RWPE1 (cell line): Measurements from ENCODE around the gene CCR5AS.
A peak's percentile ranks its signal among the peaks of the same experiment; 100 is the strongest.

Source experiments
- CTCF ChIA-PET: fragments of 350-600 bp; sonication (Branson Sonifier 250); formaldehyde crosslinking; extraction: SDS; loops from one replicate; lab custom pipeline; 2021; lab: Yijun Ruan, JAX
- POLR2A ChIA-PET: fragments of 400-600 bp; formaldehyde crosslinking; extraction: SDS; loops from one replicate; lab custom pipeline; 2020; ENCODE audit warnings: antibody characterized with exemption; ENCODE audit not compliant: low non-redundant PET; lab: Yijun Ruan, JAX
- DNase-seq: peaks from one replicate; pipeline ENCODE4 v3.0.0; 2012; ENCODE audit warnings: low spot score
- H3K27ac ChIP-seq: fragments of 450-650 bp; 2 replicates; pipeline ENCODE4 v1.5.1; 2017
- CTCF ChIP-seq: fragments of 450-650 bp; conservative IDR thresholded peaks from 2 replicates; pipeline ENCODE4 v1.5.1; 2017; ENCODE audit warnings: low read depth, mild to moderate bottlenecking

The CCR5AS gene

DNA sequence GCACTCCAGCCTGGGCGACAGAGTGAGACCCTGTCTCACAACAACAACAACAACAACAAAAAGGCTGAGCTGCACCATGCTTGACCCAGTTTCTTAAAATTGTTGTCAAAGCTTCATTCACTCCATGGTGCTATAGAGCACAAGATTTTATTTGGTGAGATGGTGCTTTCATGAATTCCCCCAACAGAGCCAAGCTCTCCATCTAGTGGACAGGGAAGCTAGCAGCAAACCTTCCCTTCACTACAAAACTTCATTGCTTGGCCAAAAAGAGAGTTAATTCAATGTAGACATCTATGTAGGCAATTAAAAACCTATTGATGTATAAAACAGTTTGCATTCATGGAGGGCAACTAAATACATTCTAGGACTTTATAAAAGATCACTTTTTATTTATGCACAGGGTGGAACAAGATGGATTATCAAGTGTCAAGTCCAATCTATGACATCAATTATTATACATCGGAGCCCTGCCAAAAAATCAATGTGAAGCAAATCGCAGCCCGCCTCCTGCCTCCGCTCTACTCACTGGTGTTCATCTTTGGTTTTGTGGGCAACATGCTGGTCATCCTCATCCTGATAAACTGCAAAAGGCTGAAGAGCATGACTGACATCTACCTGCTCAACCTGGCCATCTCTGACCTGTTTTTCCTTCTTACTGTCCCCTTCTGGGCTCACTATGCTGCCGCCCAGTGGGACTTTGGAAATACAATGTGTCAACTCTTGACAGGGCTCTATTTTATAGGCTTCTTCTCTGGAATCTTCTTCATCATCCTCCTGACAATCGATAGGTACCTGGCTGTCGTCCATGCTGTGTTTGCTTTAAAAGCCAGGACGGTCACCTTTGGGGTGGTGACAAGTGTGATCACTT is 34.1 kb downstream of the CCR5AS start:
- peak; percentile 41 for TF ChIP-seq CTCF
- CTCF ChIA-PET, result interaction anchor here (0.6 to 1.1 kb wide), 3 partner anchors 27 to 1146 kb away, joined by 3 read pairs; no protein-coding TSS in a partner anchor
- H3K27ac ChIP-seq, result no peak overlapping the region
- POLR2A ChIA-PET, result no interaction called here
- DNase-seq, result peak; percentile 8

DNA sequence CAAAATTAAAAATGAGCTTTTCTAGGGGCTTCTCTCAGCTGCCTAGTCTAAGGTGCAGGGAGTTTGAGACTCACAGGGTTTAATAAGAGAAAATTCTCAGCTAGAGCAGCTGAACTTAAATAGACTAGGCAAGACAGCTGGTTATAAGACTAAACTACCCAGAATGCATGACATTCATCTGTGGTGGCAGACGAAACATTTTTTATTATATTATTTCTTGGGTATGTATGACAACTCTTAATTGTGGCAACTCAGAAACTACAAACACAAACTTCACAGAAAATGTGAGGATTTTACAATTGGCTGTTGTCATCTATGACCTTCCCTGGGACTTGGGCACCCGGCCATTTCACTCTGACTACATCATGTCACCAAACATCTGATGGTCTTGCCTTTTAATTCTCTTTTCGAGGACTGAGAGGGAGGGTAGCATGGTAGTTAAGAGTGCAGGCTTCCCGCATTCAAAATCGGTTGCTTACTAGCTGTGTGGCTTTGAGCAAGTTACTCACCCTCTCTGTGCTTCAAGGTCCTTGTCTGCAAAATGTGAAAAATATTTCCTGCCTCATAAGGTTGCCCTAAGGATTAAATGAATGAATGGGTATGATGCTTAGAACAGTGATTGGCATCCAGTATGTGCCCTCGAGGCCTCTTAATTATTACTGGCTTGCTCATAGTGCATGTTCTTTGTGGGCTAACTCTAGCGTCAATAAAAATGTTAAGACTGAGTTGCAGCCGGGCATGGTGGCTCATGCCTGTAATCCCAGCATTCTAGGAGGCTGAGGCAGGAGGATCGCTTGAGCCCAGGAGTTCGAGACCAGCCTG is 35.1 kb downstream of the CCR5AS start:
- no peak overlapping the region for H3K27ac ChIP-seq
- TF ChIP-seq CTCF, result no peak
- POLR2A ChIA-PET, result no interaction called here
- CTCF ChIA-PET, result interaction anchor here (0.6 to 1.6 kb wide), 3 partner anchors 28 to 433 kb away, joined by 3 to 5 read pairs (median 3); no protein-coding TSS in a partner anchor
- no peak for DNase-seq

DNA sequence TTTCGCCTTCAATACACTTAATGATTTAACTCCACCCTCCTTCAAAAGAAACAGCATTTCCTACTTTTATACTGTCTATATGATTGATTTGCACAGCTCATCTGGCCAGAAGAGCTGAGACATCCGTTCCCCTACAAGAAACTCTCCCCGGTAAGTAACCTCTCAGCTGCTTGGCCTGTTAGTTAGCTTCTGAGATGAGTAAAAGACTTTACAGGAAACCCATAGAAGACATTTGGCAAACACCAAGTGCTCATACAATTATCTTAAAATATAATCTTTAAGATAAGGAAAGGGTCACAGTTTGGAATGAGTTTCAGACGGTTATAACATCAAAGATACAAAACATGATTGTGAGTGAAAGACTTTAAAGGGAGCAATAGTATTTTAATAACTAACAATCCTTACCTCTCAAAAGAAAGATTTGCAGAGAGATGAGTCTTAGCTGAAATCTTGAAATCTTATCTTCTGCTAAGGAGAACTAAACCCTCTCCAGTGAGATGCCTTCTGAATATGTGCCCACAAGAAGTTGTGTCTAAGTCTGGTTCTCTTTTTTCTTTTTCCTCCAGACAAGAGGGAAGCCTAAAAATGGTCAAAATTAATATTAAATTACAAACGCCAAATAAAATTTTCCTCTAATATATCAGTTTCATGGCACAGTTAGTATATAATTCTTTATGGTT is 35.9 kb downstream of the CCR5AS start, which contains the start of gene CCR5:
TSS of gene CCR5 (plus strand) at position 108 of the 680 bp plus-strand sequence. CDS start 1,957 bp downstream, outside the sequence.
- ChIA-PET POLR2A (no interaction called here), CTCF (interaction anchor here (1.6 kb wide), 1 partner anchor 432 kb away, joined by 5 read pairs; no protein-coding TSS in a partner anchor)
- no peak for TF ChIP-seq CTCF
- H3K27ac ChIP-seq, result no peak within 1 kb of the TSS
- DNase-seq, result no peak

DNA sequence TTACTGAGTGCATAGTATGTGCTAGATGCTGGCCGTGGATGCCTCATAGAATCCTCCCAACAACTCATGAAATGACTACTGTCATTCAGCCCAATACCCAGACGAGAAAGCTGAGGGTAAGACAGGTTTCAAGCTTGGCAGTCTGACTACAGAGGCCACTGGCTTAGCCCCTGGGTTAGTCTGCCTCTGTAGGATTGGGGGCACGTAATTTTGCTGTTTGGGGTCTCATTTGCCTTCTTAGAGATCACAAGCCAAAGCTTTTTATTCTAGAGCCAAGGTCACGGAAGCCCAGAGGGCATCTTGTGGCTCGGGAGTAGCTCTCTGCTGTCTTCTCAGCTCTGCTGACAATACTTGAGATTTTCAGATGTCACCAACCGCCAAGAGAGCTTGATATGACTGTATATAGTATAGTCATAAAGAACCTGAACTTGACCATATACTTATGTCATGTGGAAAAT is 37.2 kb downstream of the CCR5AS start:
- ChIA-PET CTCF (interaction anchor here (0.5 to 0.8 kb wide), 2 partner anchors 153 to 214 kb away, joined by 3 read pairs; no protein-coding TSS in a partner anchor), POLR2A (no interaction called here)
- no peak for DNase-seq
- no peak overlapping the region for H3K27ac ChIP-seq
- no peak for TF ChIP-seq CTCF

DNA sequence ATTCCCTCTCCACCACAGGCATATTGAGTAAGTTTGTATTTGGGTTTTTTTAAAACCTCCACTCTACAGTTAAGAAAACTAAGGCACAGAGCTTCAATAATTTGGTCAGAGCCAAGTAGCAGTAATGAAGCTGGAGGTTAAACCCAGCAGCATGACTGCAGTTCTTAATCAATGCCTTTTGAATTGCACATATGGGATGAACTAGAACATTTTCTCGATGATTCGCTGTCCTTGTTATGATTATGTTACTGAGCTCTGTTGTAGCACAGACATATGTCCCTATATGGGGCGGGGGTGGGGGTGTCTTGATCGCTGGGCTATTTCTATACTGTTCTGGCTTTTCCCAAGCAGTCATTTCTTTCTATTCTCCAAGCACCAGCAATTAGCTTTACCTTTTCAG is 37.7 kb downstream of the CCR5AS start:
- no peak overlapping the region for H3K27ac ChIP-seq
- DNase-seq, result no peak
- TF ChIP-seq CTCF, result no peak

More for the DNA sequence above, 37.7 kb downstream of the CCR5AS start:
- ChIA-PET CTCF (interaction anchor here (0.6 to 1.3 kb wide), 3 partner anchors 18 to 527 kb away, joined by 3 read pairs; no protein-coding TSS in a partner anchor), POLR2A (no interaction called here)
